HG02678 (cell line): ENCODE data around the gene GBP2.
A peak's percentile ranks its signal among the peaks of the same experiment; 100 is the strongest.

Experiments
- ATAC-seq: cut with Tn5 transposase; IDR thresholded peaks from one replicate; pipeline ENCODE4 v1.9.1; 2021; ENCODE audit warnings: mild to moderate bottlenecking, moderate library complexity; ENCODE audit not compliant: unreplicated experiment

Gene GBP2

GRCh38 chr1:89068291-89068690 lies 57.6 kb downstream of the GBP2 start:
- no peak for ATAC-seq

- peak; percentile 64 for ATAC-seq
Observed at GRCh38 chr1:89065079-89065868, 60.6 kb downstream of the GBP2 start, which contains the start of gene GBP1. Gene GBP1, minus strand, starts transcription at chr1:89065208. Its CDS starts 1,974 bp downstream, at chr1:89063234.

- ATAC-seq: peak; percentile 45
Observed at GRCh38 chr1:89064632-89065031, 61.3 kb downstream of the GBP2 start.

DNA sequence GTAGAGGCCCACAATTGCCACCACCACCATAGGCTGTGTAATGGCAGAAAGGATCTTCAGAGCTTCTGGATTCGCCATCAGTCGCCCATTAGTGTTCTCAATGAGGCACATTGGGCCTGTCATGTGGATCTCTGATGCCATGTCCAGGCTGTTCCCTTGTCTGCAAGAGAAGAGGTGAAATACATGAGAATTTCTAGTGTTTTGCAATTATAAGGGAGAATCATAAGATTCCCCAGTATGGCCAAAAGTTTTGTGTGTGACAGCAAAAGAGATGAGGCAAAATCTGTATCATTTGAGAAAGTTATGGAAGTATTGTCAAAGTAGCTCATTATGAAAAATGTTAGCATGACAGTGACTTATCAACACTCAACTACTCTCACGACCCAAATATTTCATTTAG lies 62.8 kb downstream of the GBP2 start:
- no peak for ATAC-seq

DNA sequence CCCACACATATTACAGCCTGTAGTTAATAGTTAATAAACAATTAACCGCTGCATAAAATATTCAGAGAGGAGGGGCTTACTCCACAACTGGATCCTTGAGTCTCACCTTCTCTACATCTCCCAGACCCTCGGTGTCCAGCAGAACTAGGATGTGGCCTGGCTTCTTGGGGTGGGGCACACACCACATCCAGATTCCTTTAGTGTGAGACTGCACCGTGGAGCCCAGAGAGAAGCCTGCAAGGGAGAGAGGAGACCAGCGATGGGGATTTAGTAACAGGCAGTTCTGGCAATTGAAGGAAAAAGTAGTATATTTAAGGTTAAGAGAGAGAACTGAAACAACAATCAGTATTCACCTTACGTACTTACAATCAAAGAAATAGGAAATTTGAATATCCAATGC lies 65.8 kb downstream of the GBP2 start:
- no peak for ATAC-seq
